ENCODE data around the gene LITAF. TPM values are rescaled to one million over a fixed set of nuclear protein-coding genes. Genes with fewer than 3 reads are reported as not detected.

The LITAF gene
- total RNA-seq, 4 donors from 2014 or later: 59.7 to 93.5 (median 64.8) TPM

DNA sequence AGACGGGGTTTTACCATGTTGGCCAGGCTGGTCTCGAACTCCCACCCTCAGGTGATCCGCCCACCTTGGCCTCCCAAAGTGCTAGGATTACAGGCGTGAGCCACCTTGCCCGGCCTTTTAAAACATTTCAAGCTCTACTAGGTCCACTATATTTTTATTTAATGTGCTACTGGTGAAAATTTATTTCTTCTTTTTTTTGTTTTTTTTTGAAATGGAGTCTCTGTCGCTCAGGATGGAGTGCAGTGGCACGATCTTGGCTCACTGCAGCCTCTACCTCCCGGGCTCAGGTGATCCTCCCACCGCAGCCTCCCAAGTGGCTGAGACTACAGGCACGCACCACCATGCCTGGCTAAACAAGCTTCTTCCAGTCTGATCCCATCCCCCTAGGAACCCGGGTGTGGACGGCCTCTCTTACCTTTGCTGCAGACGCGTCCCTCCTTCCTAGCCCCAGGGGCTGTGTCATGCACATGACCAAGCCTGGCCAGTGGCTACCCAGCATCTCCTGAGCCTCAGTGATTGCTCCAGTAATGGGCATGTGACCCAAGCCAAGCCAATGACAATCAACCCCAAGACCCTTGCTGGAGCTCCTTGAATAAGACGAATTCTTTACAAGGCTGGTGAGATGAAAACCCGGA lies 40.1 kb upstream of the LITAF start:
- TF ChIP-seq CTCF (IDR thresholded peaks at IDR 0.05; ENCODE audit: low read depth): no peak

- no peak for TF ChIP-seq CTCF (IDR thresholded peaks at IDR 0.05; ENCODE audit: low read depth)
Measured at GRCh38 chr16:11625769-11626168, 39.0 kb upstream of the LITAF start.

DNA sequence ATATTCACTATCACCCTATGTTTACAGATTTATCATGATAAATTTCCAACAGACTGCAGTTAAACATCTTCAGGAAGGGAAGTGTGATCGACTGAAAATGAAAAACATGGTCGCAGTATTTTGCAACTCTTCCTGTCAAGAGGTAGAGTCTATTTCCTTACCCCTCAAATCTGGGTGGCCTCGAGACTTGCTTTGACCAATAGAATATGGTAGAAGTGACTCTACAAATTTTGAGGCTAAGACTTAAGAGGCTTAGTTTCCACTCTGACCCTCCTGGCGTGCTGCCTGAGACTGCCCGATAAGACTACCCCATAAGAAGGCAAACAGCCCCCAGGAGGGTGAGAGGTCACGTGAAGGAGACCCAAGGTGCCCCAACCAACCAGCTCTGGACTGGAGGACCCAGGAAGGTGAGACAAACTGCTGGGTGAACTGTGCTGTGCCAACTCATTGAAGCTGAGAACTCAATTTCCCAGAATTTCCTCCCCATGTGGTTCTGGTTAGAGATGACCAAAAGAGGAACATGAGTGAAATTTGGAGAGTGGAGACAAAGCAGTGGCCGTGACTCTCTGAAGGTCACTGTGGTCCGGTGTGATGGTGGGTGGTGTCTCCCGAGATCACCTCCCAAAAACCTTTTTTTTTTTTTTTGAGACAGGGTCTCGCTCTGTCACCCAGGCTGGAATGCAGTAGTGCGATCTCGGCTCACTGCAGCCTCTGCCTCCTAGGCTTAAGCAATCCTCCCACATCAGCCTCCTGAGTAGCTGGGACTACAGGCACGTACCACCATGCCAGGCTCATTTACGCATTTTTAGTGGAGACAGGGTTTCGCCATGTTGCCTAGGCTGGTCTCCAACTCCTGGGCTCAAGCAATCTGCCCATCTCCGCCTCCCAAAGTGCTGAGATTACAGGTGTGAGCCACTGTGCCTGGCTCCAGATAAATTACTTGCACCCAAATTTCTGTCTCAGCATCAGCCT lies 38.2 kb upstream of the LITAF start:
- no peak for TF ChIP-seq CTCF (IDR thresholded peaks at IDR 0.05; ENCODE audit: low read depth)

DNA sequence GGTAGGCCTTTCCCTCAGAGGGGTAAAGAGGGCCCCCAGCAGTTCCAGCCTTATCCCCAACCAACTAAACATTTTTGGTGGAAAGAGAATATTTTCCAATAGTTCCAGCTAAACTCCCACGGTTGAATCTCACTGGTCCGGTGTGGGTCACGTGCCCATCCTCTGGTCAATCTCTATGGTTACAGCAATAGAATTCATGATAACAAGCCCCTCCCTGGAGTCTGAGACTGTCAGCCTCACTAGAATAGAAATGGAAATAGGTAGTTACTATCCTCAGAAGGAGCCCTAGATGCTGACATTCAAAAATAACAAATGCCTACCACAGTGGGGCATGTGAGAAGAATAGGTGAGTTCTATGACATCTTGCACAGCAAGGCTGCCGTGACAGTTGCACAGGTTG lies 37.5 kb upstream of the LITAF start:
- no peak for TF ChIP-seq CTCF (IDR thresholded peaks at IDR 0.05; ENCODE audit: low read depth)

GRCh38 chr16:11621920-11622651 lies 35.4 kb upstream of the LITAF start:
- no peak for TF ChIP-seq CTCF (IDR thresholded peaks at IDR 0.05; ENCODE audit: low read depth)

GRCh38 chr16:11621539-11621919 lies 34.8 kb upstream of the LITAF start:
- TF ChIP-seq CTCF (IDR thresholded peaks at IDR 0.05; ENCODE audit: low read depth): no peak

All from subcutaneous adipose tissue (tissue), 4 donors.